ENCODE measurements around the gene ASIC2. TPM values are rescaled to one million over a fixed set of nuclear protein-coding genes. Genes with fewer than 3 reads are reported as not detected.

The ASIC2 gene
- total and polyA plus RNA-seq, 2 donors (not counting 3 experiments of a cell fraction or from before 2014, with no cell fraction given), result not detected

- H3K4me1 ChIP-seq (ENCODE audit: control insufficient read depth, extremely low read depth, insufficient read depth, low read length), result no peaks in the 10 kb centered on the region
- no peak overlapping the region for H3K4me3 ChIP-seq (replicated peaks in 1 of 3; ENCODE audit: insufficient read depth in 1 of 3, low read depth in 1 of 3, low read length in 3 of 3)
- POLR2A ChIA-PET, result no interaction called here
- H2AFZ ChIP-seq (ENCODE audit: low read depth, low read length), result no peak overlapping the region
- no peaks in the 10 kb centered on the region for H3K27me3 ChIP-seq (ENCODE audit: control insufficient read depth in 2 of 2, insufficient read depth in 2 of 2, low read length in 2 of 2)
- no peaks in the 10 kb centered on the region for H3K79me2 ChIP-seq (ENCODE audit: control insufficient read depth, insufficient read depth, low read length)
- no peaks in the 10 kb centered on the region for H3K36me3 ChIP-seq (ENCODE audit: control insufficient read depth in 2 of 2, extremely low read depth in 1 of 2, insufficient read depth in 2 of 2, low read length in 2 of 2)
- FAIRE-seq (no peak), DNase-seq (ENCODE audit: low read depth, low spot score) (no peak)
- dilution Hi-C loops (cut with MboI; ENCODE audit: extremely low pct_ligation_motif_present, low sequenced_read_pairs), result no loop called here
- no peak overlapping the region for H3K9ac ChIP-seq (replicated peaks; ENCODE audit: extremely low read depth, insufficient read depth, low read length)
- CTCF ChIA-PET, result no interaction called here
- H3K9me1 ChIP-seq (replicated peaks; ENCODE audit: control insufficient read depth, extremely low read depth, insufficient read depth, low read length), result no peaks in the 10 kb centered on the region
- no peaks in the 10 kb centered on the region for H4K20me1 ChIP-seq (replicated peaks; ENCODE audit: control insufficient read depth, extremely low read depth, insufficient read depth, low read length)
- intact Hi-C loops (cut with micrococcal nuclease), result no loop called here
- H3K27ac ChIP-seq (ENCODE audit: insufficient read depth, low read depth, low read length), result no peak overlapping the region
- no peaks in the 10 kb centered on the region for H3K9me3 ChIP-seq (replicated peaks; ENCODE audit: control insufficient read depth, insufficient read depth, low read length)
- TF ChIP-seq JUN (IDR thresholded peaks at IDR 0.05; ENCODE audit: borderline replicate concordance, insufficient read depth, insufficient read length, low read depth) (no peak), CTCF (IDR thresholded peaks at IDR 0.05; ENCODE audit: extremely low read depth in 1 of 2, insufficient read depth in 1 of 2, low read depth in 1 of 2, low read length in 2 of 2) (no peak), MYC (IDR thresholded peaks at IDR 0.05; ENCODE audit: low read depth, low read length) (no peak), FOS (IDR thresholded peaks at IDR 0.05; ENCODE audit: borderline replicate concordance, insufficient read depth, low read length) (no peak), GATA2 (IDR thresholded peaks at IDR 0.05; ENCODE audit: insufficient read depth, insufficient read length, low read depth, low read length) (no peak), POLR2A (IDR thresholded peaks at IDR 0.05; ENCODE audit: low read depth, low read length) (no peak), POLR2AphosphoS5 (IDR thresholded peaks at IDR 0.05; ENCODE audit: insufficient read depth, low read depth, low read length) (no peak), EZH2 (IDR thresholded peaks at IDR 0.05; ENCODE audit: borderline replicate concordance, low read depth, low read length, severe bottlenecking) (no peak), MAX (IDR thresholded peaks at IDR 0.05; ENCODE audit: insufficient read depth, insufficient read length) (no peak)
- H3K4me2 ChIP-seq (ENCODE audit: insufficient read depth, low read length), result no peak overlapping the region
- BruUV-seq (replicated peaks), result no TSS peak
These were observed 168.9 kb downstream of the ASIC2 start for GRCh38 chr17:33124185-33124584.

Measured in endothelial cell of umbilical vein (primary cell).